ENCODE results near the gene C14orf119. TPM values are rescaled to one million over a fixed set of nuclear protein-coding genes. Genes with fewer than 3 reads are reported as not detected.
"Not testable (repeated sequence)": the region's sequence is repeated elsewhere in the genome, so short reads cannot be mapped to it uniquely, and the experiment has no call there.

Gene C14orf119
- polyA plus RNA-seq, 4 donors: 79.9 to 87.9 (median 84.4) TPM

GRCh38 chr14:23107620-23108019, 12.3 kb downstream of the C14orf119 start:
- not testable (repeated sequence) for DNase-seq (ENCODE audit: low read depth in 4 of 4, low spot score in 3 of 4)

DNA sequence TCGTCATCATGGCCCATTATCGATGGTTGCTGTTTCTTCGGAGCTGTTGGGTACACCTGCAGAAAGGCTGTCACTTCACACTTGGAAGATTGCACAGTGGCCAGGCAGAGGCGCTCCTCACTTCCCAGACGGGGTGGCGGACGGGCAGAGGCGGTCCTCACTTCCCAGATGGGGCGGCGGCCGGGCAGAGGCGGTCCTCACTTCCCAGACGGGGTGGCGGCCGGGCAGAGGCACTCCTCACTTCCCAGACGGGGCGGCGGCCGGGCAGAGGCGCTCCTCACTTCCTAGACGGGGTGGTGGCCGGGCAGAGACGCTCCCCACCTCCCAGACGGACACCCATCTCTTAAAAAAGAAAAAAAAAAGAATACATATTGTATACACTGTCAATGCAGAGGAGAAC, 12.9 kb downstream of the C14orf119 start:
- not testable (repeated sequence) for DNase-seq (ENCODE audit: low read depth in 4 of 4, low spot score in 3 of 4)

GRCh38 chr14:23109769-23110168, 14.5 kb downstream of the C14orf119 start:
- DNase-seq (ENCODE audit: low read depth in 4 of 4, low spot score in 3 of 4): no peak

DNA sequence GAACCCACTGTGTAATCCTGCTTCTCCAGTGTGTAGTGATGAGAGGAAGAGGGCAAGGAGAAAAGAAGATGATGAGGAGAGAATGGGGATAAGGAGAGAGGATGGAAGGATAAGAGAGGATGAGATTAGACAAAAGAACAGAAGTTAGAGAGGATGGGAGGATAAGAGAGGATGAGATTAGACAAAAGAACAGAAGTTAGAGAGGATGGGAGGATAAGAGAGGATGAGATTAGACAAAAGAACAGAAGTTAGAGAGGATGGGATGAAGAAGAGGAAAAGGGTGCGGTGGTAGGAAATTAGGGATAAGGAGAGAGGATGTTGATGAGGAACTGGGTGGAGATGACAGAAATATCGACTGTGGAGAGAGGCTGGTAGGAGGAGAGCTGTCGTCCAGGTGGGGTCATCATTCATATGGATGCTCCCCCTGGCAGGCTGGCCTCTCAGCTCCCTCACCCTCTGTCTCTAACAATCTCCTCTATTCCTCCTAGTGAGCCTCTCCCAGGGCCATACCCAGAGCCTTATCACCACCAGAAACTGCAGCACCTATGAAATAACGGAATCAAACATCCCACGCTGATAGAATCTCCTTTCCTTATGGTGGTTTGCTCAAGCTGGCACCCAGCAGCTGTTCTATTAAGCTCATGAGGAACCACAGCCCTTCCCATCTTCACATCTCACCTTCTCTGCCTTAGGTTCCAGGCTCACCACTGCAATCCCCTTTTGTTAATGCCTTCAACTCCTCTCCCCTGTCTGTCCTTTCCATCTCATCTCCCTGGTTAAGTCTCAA, 15.5 kb downstream of the C14orf119 start:
- no peak for DNase-seq (ENCODE audit: low read depth in 4 of 4, low spot score in 3 of 4)

- no peak for DNase-seq (ENCODE audit: low read depth in 4 of 4, low spot score in 3 of 4)
These were observed 17.3 kb downstream of the C14orf119 start for GRCh38 chr14:23112359-23113178.

- no peak for DNase-seq (ENCODE audit: low read depth in 4 of 4, low spot score in 3 of 4)
These were observed 18.3 kb downstream of the C14orf119 start for GRCh38 chr14:23113431-23114119.

DNA sequence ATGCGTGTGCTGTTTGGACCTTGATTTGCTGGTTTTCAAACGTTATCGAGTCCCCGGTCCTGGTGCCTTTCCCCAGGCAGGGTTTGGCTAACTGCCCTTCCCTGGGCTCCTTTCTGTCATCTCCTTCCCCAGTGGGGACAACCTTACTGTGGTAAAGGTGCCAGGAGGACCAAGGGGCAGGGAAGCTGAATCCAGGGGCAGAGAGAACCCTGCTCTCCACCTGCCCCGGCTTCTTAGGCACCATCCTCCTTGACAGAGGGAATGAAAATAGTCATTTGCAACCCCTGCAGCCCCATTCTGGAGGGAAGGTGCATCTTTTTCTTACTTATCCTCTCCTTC, 18.8 kb downstream of the C14orf119 start:
- no peak for DNase-seq (ENCODE audit: low read depth in 4 of 4, low spot score in 3 of 4)

DNA sequence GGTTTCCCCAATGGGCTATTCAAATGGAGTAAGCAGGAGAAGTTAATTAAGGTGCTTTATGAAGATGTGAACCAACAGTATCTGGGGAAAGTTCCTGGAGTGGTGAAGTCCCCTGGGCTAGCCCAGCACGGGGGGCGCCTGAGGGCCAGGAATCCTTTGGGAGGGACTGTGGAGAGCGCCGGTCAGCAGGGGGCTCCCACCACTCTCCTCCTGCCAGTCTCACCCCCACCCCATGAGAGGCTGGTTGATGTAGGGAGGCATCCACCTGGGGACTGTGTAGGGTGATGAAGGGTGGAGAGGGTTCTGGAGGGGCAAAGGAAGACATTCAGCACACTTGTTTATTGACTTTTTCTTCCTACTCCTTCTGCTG, 19.3 kb downstream of the C14orf119 start:
- no peak for DNase-seq (ENCODE audit: low read depth in 4 of 4, low spot score in 3 of 4)

DNA sequence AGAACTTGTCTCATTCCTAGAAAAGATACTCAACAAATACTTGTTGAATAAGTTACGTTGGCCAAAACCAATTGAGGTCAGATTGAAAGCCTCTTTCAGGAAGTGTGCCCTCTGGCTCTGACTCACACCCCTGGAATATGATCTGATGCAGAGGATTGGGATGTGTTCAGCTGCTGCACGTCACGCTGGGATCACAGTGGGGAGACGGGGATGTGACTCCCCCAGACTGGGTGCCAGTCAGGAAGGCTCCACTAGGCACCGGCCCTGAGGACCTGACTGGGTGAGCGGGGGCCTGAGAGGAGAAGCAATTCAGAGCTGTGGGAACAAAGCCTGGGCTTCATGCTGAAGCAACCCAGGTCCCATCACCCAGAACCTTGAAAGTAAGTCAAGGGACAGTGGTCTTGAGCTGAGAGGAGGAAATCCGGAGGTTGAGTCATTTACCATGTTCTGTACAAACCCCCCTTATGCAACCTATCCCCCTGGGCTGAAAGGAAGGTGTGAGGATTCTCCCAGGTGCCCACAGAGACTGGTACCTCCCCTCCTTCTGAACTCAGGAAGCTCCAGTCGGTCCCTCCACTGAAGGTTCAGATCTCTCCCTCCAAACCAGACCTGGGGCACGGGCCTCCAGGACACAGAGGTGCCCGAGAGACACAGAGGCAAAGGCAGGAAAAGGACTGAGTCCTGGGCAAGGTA, 19.9 kb downstream of the C14orf119 start:
- no peak for DNase-seq (ENCODE audit: low read depth in 4 of 4, low spot score in 3 of 4)

DNA sequence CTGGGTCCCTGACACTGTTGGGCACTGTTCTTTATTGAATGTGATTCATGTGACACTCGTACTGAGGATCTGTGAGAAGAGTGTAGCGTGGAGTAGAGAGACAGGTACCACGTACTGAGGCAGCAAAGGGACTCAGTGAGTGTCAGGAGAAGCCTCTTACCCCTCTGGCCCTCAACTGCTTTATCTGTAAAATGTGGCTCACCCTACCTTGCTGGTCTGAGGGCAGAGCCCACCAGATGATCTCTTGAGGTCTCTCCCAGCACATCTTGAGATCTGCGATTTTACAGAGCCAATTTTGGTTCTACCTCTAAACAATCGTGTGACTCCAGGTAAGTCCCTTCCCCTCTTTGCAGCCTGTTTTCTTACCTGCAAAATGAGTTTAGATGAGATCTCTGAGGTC, 20.6 kb downstream of the C14orf119 start:
- DNase-seq (ENCODE audit: low read depth in 4 of 4, low spot score in 3 of 4): no peak

DNA sequence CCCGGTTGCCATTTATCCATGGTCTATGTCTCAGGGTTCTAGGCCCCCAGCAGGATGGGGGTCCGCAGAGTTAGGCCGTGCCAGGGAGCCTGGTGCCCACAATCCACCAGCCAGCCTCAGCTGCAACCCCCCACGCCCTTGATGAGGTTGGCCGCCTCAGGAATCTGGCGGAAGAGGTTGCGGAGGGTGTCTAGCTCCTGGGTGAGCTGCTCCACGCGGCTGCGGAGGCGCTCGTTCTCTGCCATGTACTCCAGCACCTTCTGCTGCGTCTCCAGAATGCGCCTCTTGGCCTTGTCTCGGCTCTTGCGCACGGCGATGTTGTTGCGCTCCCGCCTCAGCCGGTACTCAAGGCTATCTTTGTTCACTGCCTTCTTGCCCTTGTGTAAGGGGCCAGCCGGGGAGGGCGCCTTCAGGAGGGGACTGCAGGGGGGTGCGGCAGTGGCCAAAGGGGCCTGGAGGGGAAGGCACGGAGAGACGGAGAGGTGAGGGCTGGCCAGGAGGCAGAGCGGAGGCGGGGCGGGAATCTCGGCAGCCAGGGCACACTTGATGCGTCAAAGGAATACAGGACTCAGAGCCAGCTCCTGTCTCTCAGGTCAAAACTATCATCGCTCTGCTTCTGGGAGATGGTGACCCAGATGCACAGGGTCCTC, 22.2 kb downstream of the C14orf119 start:
- no peak for DNase-seq (ENCODE audit: low read depth in 4 of 4, low spot score in 3 of 4)

DNA sequence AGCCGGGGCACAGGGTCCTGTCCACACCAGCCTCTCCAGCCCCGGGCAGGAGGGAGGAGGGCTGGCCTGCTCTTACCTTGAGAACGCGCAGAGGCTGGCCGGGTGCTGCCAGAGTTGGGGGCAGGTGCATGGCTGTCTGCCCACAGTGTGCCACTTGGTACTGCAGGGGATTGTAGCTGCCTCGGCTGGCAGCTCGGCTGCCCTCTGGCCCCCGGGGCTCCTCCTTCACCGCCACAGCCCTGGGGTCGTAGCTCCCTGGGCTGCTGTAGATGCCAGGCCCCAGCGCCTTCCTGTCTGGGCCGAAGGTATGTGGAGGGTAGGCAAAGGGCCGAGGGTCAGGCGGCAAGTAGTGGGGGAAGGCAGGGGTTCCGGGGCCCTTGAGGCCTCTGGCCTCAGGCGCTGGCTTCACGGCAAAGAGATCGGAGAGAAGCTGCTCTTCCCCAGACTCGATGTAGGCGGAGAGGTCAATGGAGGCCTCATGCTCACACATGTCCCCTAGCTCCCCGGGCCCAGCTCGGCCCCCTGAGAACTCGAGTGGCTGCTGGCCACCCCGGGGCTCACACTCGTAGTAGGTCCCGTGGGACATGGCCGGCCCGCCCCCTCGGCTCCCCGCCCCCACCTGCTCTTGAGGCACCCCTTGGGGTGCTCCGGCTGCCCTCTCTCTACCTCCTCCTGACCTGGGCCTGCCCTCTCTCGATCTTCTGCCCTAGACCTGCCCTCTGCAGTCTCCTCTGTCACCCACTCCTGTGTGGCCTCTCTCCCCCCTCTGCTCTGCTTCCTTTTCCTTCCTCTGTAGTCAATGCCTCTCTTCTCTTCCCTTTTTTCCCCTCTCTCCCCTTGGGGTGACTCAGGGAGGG, 23.4 kb downstream of the C14orf119 start, which contains the start of gene CEBPE:
CEBPE (minus strand) TSS at position 750 of the 857 bp plus-strand sequence; CDS start at position 586, 164 bp downstream.
- DNase-seq (ENCODE audit: low read depth in 4 of 4, low spot score in 3 of 4): no peak

GRCh38 chr14:23119363-23120327, 24.3 kb downstream of the C14orf119 start:
- DNase-seq (ENCODE audit: low read depth in 4 of 4, low spot score in 3 of 4): no peak

DNA sequence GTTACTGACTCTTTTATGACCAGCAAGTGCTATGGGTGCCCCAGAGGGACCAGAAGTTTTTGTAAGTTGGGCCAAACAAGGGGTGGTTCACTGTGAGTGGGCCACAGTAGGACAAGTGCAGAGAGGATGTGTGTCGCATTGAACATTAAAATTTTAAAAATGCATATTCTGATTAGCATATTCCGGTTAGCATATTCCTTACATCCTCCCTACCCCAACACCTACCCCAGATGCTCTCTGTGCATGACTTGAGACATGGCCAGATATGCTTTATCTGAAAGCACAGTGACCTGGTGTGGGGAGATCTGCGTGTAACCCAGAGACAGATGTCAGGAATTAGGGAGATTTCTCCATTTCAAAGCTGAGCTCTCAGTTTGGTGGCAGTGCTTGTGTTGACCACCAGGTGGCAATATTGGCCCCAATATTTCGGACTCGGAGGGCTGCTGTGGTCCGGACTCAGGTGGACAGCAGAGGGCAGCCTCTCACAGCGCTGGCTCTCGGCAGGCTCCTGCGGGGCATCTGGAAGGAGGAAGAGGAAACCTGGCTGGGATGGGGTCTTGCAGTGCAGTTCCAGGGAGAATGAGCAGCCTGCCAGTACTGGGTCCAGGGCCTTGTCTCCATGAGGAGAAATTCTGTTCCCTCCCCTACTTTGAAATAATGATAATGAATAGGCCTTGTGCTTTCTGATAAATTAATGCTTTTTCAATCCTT, 25.4 kb downstream of the C14orf119 start:
- DNase-seq (ENCODE audit: low read depth in 4 of 4, low spot score in 3 of 4): peak; percentile 79 to 86 (median 83)

DNA sequence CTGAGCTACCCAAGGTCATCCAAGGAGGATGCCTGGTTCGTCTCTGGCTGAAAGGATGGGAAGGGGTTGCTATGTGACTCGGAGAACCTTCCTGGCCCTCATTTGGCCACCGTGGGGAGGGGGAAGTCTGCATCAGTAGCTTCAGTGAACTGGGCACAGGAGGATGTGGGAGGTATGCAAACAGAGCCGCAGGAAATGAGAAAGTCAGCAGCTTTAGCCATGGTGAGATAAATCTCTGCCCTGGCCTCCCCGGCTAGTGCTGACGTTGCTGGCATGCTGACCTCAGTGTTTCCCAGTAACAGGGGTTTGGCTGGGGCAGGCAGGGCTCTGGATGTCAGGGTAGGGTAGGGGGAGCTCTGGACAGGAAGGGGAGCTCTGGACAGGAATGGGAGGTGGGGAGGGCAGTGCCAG, 26.1 kb downstream of the C14orf119 start:
- peak in 3 of 4 donors; percentile 29 to 66 (median 64) for DNase-seq (ENCODE audit: low read depth in 4 of 4, low spot score in 3 of 4)

DNA sequence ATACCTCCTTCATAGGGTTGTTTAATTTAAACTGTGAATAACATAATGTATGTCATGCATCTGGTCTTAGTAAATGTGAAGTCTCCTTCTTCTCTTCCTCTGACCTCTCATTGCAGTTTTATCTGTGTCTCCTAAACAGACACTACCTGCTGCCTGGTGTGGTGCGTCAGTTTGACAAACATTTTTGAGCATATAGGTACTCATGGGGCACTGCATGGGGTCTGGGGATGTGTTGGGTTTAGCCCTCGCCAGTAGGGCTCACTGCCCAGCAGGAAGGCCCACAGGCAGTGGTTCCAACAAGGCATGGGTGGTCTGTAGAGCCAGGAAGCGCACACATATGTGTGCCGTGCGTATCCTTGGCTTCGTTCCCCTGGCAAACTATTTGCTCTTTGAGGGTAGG, 26.8 kb downstream of the C14orf119 start:
- DNase-seq (ENCODE audit: low read depth in 4 of 4, low spot score in 3 of 4): no peak

DNA sequence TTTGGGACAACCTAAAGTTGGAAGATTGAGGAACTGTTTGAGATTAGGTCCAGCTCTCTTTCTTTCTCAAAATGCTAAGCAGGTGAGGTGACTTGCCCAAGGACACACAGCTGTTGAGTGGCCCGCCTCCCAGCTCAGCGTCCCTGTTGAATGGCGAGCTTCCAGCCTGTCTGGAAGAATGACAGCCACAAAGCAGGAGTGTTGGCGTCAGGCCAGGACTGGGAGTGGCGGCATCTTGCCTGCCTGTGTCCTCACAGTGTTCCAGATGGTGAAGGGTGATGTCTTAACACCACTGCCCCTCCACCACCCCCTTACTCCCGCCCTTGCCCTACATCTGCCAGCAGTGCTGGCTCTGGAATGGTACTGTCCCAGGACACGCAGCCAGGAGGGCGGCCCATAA, 28.1 kb downstream of the C14orf119 start:
- DNase-seq (ENCODE audit: low read depth in 4 of 4, low spot score in 3 of 4): no peak

All from right renal pelvis (tissue), 4 donors.